ENCODE data around the gene MRPL38.
"Not testable (repeated sequence)": the region's sequence is repeated elsewhere in the genome, so short reads cannot be mapped to it uniquely, and the experiment has no call there.

The MRPL38 gene

GRCh38 chr17:75876190-75876937 lies 28.3 kb downstream of the MRPL38 start:
- DNase-seq (ENCODE audit: low spot score) = peak; percentile 86

DNA sequence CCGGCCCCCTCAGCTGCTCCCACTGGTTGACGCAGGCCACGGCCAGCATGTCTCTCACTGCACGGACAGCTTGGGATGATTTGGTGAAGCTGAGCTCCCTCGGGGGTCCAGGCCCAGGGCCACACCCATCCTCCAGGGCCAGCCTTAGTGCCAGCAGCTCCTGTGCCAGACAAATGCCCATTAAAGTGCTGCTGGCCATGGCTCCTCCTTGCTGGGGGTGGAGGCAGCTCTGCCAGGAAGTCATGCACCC lies 28.8 kb downstream of the MRPL38 start:
- no peak for DNase-seq (ENCODE audit: low spot score)

DNA sequence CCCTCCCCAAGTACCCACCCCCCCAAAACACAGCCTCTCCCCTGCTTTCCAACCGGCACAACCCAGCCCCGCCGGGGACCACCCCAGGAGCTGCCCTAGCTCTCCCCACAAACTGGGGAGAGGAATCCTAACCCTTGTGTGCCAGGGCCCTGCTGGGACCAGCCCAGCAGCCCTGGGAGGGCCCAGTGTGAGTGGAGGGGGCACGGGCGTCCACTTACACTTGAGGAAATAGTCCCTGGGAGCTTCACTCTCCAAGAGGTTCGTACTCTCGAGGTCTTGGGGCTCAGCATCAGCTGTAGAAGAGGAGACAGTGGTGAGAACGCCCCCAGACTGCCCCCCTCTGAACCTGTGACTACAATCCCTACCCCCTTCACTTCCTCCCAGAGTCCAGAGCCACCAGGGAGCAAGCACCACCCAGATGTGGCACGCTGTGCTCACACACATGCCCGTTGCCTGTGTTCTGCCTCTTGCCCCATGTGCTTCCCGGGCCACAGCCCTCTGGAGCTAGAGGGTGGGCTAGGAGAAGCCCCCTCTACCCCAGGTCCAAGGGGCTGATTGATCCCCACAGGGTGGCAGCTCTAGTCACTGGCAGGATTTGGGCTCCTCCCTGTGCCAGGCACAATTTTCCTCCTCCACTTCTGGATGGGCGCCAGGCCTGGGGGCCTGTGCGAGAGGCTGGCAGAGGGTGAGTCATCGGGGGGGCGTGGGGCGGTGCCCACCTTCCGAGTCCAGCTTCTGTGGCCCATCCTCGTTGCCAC lies 29.3 kb downstream of the MRPL38 start:
- no peak for DNase-seq (ENCODE audit: low spot score)

DNA sequence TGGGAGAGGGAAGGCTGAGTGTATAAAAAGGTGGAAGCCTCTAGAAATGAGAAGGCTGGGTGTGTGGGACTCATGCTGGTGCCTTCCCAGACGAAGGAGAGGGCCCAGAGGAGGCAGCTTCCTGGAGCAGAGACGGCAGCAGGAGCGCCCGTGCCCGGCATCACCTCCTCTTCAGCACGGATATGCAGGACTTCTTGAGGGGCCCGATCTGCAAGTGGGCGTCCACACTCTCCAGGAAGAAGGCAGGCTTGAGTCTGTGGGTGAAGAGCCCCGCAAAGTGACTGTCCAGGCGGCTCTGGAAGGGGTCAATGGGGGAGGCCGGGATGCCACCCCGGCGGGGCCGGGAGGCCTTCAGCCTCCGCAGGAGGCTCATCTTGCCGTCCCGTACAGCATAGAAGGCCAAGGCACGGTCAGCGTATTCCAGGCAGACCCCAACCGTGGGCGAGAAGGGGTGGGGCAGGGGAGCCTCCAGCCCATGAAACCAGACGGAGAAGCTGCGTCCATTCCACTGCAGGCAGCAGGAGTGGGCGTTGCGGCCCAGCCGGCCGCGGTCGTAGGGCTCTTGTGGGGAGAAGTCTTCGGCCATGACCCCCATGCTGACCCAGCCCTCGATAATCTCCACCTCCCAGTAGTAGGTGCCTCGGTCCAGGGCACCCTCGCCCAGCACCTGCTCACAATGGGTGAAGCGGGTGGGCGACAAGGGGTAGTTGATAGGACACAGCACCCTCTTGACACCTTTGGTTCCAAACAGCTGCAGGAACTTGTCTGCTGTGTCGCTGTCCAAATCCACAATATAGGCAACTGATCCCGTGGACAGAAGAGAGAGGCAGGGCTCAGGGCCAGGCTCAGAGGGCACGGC lies 30.1 kb downstream of the MRPL38 start:
- no peak for DNase-seq (ENCODE audit: low spot score)

DNA sequence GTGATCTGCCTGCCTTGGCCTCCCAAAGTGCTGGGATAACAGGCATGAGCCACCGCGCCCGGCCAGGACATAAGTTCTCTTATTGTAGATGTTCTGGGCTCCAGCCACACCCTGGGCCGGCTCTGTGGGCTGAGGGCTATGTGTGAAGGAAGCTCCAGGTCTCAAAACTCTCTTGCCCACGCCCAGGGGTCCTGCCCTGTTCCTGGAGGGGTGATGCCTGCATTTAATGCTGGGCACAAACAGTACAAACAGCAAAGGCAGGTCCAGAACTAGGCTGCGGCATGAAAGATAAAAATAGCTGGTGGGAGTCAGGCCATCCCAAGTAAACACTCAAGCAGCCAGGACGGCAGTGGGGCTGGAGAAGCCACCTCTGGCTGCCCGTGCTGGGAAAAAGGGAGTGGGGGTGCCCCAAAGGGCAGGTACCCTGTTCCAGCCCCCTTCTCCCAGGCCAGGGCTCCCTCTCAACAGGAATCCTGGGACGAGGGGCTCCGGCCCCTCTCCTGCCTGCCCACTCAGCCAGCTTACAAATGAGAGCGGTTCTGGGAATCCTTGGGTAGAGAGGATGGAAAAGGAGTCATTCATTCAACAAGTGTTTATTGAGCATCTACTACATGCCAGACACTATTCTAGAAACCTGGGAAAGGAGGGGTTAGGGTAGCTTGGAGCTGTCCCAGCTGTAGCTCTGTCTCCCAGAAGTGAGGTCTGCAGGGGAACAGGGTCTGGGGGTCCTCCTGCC lies 30.9 kb downstream of the MRPL38 start:
- no peak for DNase-seq (ENCODE audit: low spot score)

- peak; percentile 27 for DNase-seq (ENCODE audit: low spot score)
Measured at GRCh38 chr17:75872434-75873351, 32.0 kb downstream of the MRPL38 start.

- DNase-seq (ENCODE audit: low spot score) = not testable (repeated sequence)
Measured at GRCh38 chr17:75870228-75870627, 34.5 kb downstream of the MRPL38 start.

GRCh38 chr17:75869282-75870141 lies 35.2 kb downstream of the MRPL38 start:
- DNase-seq (ENCODE audit: low spot score) = no peak

DNA sequence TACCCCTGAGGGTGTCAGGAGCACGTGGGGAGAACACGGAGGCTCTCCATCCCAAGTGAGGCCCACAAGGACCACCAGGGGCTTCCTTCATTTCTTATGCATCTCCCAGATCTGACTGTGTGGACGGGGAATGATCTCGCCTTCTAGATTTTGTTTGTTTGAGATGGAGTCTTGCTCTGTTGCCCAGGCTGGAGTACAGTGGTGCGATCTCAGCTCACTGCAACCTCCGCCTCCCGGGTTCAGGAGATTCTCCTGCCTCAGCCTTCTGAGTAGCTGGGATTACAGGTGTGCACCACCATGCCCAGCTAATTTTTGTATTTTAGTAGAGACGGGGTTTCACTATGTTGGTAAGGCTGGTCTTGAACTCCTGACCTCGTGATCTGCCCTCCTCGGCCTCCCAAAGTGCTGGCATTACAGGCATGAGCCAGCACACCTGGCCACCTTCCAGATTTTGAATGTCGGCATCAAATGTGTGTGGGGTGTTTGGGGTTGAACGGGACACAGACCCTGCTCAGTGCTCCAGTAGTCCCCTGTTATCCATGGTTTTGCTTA lies 35.9 kb downstream of the MRPL38 start:
- DNase-seq (ENCODE audit: low spot score) = not testable (repeated sequence)

- not testable (repeated sequence) for DNase-seq (ENCODE audit: low spot score)
Measured at GRCh38 chr17:75865404-75866188, 39.1 kb downstream of the MRPL38 start.

DNA sequence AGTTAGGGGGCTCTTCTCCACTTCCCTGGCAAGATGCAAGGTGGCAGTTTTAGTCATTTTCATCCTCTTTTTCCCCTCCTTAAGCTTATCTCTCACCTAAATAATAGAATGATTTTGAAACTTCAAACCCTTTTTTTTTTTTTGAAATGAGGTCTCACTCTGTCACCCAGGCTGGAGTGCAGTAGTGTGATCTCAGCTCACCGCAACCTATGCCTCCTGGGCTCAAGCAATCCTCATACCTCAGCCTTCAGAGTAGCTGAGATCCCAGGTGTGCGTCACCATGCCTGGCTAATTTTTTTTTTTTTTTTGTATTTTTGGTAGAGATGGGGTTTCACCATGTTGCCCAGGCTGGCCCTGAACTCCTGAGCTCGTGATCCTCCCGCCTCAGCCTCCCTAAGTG lies 39.8 kb downstream of the MRPL38 start:
- DNase-seq (ENCODE audit: low spot score) = not testable (repeated sequence)

DNA sequence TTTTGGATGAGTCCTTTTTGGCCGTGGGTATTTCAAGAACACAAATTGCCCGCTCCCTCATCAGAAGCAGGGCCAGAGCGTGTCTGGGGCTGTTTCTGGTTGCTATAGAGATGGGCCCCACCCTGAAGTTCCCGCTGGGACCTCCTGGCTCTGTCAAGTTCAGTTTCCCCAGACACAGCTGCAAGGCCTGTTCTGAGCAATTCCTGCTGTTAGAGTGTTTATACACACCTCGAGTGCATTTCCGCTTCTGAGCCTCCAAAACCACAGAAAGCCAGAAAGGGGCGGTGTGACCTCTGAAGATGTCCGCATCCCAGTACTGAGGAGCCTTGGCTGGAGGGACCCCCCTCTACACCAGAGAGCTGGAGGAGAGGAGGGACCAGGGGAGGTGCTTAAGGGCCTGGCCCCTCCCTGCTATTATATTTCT lies 40.2 kb downstream of the MRPL38 start:
- DNase-seq (ENCODE audit: low spot score) = peak; percentile 84

DNA sequence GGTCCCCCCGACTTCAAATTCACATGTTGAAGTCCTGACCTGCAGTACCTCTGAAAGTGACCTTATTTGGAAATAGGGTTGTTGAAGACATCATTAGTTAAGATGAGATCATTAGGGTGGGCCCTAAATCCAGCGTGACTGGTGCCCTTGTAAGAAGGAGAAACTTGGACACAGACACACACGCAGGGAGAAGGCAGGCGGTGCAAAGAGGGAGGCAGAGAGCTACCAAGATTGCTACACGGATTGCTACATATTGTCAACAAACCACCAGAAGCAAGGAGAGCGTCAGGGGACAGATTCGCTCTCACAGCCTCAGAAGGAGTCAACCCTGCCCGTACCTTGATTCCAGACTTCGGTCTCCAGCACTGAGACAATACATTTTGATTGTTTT lies 42.8 kb downstream of the MRPL38 start:
- DNase-seq (ENCODE audit: low spot score) = no peak

DNA sequence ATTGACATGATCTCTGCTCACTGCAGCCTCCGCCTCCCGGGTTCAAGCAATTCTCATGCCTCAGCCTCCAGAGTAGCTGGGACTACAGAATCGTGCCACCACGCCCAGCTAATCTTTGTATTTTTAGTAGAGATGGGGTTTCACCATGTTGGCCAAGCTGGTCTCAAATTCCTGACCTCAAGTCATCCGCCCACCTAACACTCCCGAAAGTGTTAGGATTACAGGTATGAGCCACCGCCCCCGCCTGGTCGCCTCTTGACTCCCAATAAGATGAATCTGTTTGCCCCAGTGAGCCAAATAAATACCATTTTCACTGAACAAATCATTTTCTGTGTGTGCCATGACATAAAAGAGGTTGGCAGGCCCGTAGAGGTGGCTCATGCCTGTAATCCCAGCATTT lies 45.3 kb downstream of the MRPL38 start:
- not testable (repeated sequence) for DNase-seq (ENCODE audit: low spot score)

- DNase-seq (ENCODE audit: low spot score) = peak; percentile 78
Measured at GRCh38 chr17:75856062-75856756, 48.5 kb downstream of the MRPL38 start.

DNA sequence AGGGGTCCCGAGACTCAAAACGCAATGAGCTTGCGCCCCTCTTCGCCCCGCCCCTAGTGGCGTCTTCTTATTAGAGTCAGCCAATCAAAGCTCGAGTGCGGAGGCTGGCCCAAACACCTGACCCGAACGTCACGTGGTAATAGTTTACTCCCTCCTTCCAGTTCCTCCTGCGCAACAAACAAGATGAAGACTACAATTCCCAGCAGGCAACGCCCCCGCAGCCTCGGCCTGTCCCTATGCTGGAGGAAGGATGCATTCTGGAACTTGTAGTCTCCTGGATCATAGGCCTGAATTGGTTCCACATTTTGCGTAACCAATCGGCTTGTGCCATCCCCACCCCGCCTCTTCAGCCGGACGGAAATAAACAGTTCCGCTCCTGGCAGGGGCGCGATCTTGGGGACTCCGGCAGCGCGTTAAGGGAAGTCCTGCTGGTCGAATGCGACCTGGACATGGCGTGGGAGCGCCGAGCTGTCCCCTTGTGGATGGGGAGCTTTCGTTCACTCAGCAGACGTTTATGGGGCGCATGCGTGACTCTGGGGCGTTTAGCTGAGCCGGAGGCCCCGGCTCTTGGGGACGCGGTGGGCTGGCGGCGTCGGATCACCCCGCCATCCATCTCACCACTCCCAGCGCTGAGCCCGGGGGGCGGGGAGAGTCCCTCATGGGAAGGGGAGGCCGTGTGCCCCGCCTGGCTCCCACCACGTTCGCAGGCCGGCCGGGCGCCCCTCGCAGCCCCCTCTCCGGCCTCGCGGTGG lies 49.2 kb downstream of the MRPL38 start, which contains the start of gene WBP2:
WBP2 (minus strand) TSS at position 26 of the 752 bp plus-strand sequence. CDS start 38 bp downstream, outside the sequence.
- DNase-seq (ENCODE audit: low spot score) = peak; percentile 100

GRCh38 chr17:75854881-75855309 lies 49.8 kb downstream of the MRPL38 start:
- no peak for DNase-seq (ENCODE audit: low spot score)

All from NAMALWA (cell line).